Thymus (tissue), 11 donors: ENCODE results near the gene FAM53B. TPM values are rescaled to one million over a fixed set of nuclear protein-coding genes. Genes with fewer than 3 reads are reported as not detected.
A peak's percentile ranks its signal among the peaks of the same experiment; 100 is the strongest.

Experiments
- DNase-seq, 9 donors: peaks; one replicate each; pipeline ENCODE4 v3.0.0-alpha.2; 2013; ENCODE audit warnings: low spot score in 9 of 9, low read depth in 6 of 9, missing footprints in 1 of 9
- H3K27ac ChIP-seq, 2 donors: one replicate each; pipeline ENCODE4 v1.5.1; 2013; ENCODE audit warnings: control low read depth in 1 of 2, low read depth in 1 of 2, low read length in 1 of 2, mild to moderate bottlenecking in 1 of 2, moderate library complexity in 1 of 2
- H3K27me3 ChIP-seq, 2 donors: one replicate each; pipeline ENCODE4 v1.5.1; 2013; ENCODE audit warnings: low read length in 1 of 2; ENCODE audit not compliant: control insufficient read depth in 2 of 2, insufficient read depth in 1 of 2
- H3K36me3 ChIP-seq, 2 donors: one replicate each; pipeline ENCODE4 v1.5.1; 2013; ENCODE audit warnings: low read length in 1 of 2, mild to moderate bottlenecking in 1 of 2, moderate library complexity in 1 of 2; ENCODE audit not compliant: control insufficient read depth in 2 of 2, insufficient read depth in 2 of 2
- H3K4me1 ChIP-seq, 2 donors: one replicate each; pipeline ENCODE4 v1.5.1; 2013; ENCODE audit warnings: low read length in 2 of 2; ENCODE audit not compliant: control insufficient read depth in 2 of 2, insufficient read depth in 2 of 2
- H3K4me3 ChIP-seq, 2 donors: one replicate each; pipeline ENCODE4 v1.5.1; 2013; ENCODE audit warnings: low read length in 2 of 2, control low read depth in 1 of 2, mild to moderate bottlenecking in 1 of 2
- H3K9me3 ChIP-seq, 2 donors: one replicate each; pipeline ENCODE4 v1.5.1; 2013; ENCODE audit warnings: low read length in 1 of 2, mild to moderate bottlenecking in 1 of 2; ENCODE audit not compliant: control insufficient read depth in 2 of 2, insufficient read depth in 1 of 2
- WGBS: extraction: QIAGEN DNeasy Blood & Tissue Kit; methylation state at CpG from one replicate; pipeline ENCODE4 v1.1.7; 2013; 5-methylcytosine and 5-hydroxymethylcytosine counted together
- polyA plus RNA-seq: library from polyadenylated mRNA; stranded (reverse); fragments of 200-250 nt; gene quantifications from one replicate; pipeline ENCODE4 v1.2.3, GENCODE V29; 2013
- total RNA-seq: library from RNA; stranded (reverse); fragments of 120-200 nt; gene quantifications from one replicate; pipeline ENCODE4 v1.2.4, GENCODE V29; 2013
- donor health status: healthy.

Gene FAM53B
- total and polyA plus RNA-seq, 2 donors: 46.2 to 57.6 TPM

GRCh38 chr10:124739119-124739921 lies 4.9 kb downstream of the FAM53B start:
- peak in 1 of 9 donors; percentile 31 for DNase-seq
- Histone ChIP-seq H3K9me3 (peaks cover 0 to 4% of the 10 kb centered on the region in 2 donors), H3K27ac (peak overlapping the region; percentile 64 to 88), H3K4me3 (peak overlapping the region; percentile 84 to 95), H3K36me3 (peaks cover 0 to 16% of the 10 kb centered on the region in 2 donors), H3K27me3 (no peaks in the 10 kb centered on the region), H3K4me1 (peaks cover 65 to 85% of the 10 kb centered on the region in 2 donors)
- WGBS: 66% methylated on average over 13 of the region's 13 CpGs

GRCh38 chr10:124738441-124738840 lies 5.7 kb downstream of the FAM53B start:
- Histone ChIP-seq H3K9me3 (peaks cover 0 to 4% of the 10 kb centered on the region in 2 donors), H3K4me3 (no peak overlapping the region)
- 78% methylated on average over 6 of the region's 6 CpGs for WGBS

GRCh38 chr10:124737708-124738107 lies 6.5 kb downstream of the FAM53B start:
- WGBS: 76% methylated on average over 2 of the region's 2 CpGs
- peak overlapping the region; percentile 55 to 64 for H3K27ac ChIP-seq

More at GRCh38 chr10:124738441-124738840, 5.7 kb downstream of the FAM53B start:
- Histone ChIP-seq H3K4me1 (peaks cover 71 to 94% of the 10 kb centered on the region in 2 donors), H3K27ac (peak overlapping the region; percentile 19 to 88), H3K27me3 (no peaks in the 10 kb centered on the region), H3K36me3 (peaks cover 0 to 22% of the 10 kb centered on the region in 2 donors)
- peak in 1 of 9 donors; percentile 36 for DNase-seq

GRCh38 chr10:124737221-124737620 lies 7.0 kb downstream of the FAM53B start:
- Histone ChIP-seq H3K9me3 (peaks cover 0 to 4% of the 10 kb centered on the region in 2 donors), H3K27ac (peak overlapping the region; percentile 55 to 64), H3K27me3 (no peaks in the 10 kb centered on the region), H3K36me3 (peaks cover 0 to 29% of the 10 kb centered on the region in 2 donors), H3K4me1 (peaks cover 78 to 100% of the 10 kb centered on the region in 2 donors), H3K4me3 (no peak overlapping the region)
- WGBS: 76% methylated on average over 7 of the region's 7 CpGs
- peak in 1 of 9 donors; percentile 38 for DNase-seq

More at GRCh38 chr10:124737708-124738107, 6.5 kb downstream of the FAM53B start:
- Histone ChIP-seq H3K9me3 (peaks cover 0 to 4% of the 10 kb centered on the region in 2 donors), H3K4me1 (peaks cover 78 to 100% of the 10 kb centered on the region in 2 donors), H3K4me3 (peak overlapping the region in 1 of 2 donors; percentile 4), H3K27me3 (no peaks in the 10 kb centered on the region), H3K36me3 (peaks cover 0 to 27% of the 10 kb centered on the region in 2 donors)
- peak in 1 of 9 donors; percentile 25 for DNase-seq

- H3K27me3 ChIP-seq: no peaks in the 10 kb centered on the region
- H3K9me3 ChIP-seq: peaks cover 0 to 4% of the 10 kb centered on the region in 2 donors
- H3K36me3 ChIP-seq: peaks cover 0 to 35% of the 10 kb centered on the region in 2 donors
- peak overlapping the region; percentile 55 to 80 for H3K27ac ChIP-seq
- DNase-seq: peak in 1 of 9 donors; percentile 26
- H3K4me1 ChIP-seq: peaks cover 76 to 100% of the 10 kb centered on the region in 2 donors
- H3K4me3 ChIP-seq: no peak overlapping the region
- WGBS: 87% methylated on average over 11 of the region's 11 CpGs
Observed at GRCh38 chr10:124736491-124737136, 7.6 kb downstream of the FAM53B start.

GRCh38 chr10:124735491-124736286 lies 8.5 kb downstream of the FAM53B start:
- Histone ChIP-seq H3K36me3 (peaks cover 0 to 45% of the 10 kb centered on the region in 2 donors), H3K4me1 (peaks cover 81 to 100% of the 10 kb centered on the region in 2 donors), H3K9me3 (peaks cover 0 to 4% of the 10 kb centered on the region in 2 donors), H3K27me3 (no peaks in the 10 kb centered on the region), H3K27ac (peak overlapping the region; percentile 26 to 80), H3K4me3 (no peak overlapping the region)
- DNase-seq: peak in 1 of 9 donors; percentile 2
- WGBS: 94% methylated on average over 15 of the region's 15 CpGs

GRCh38 chr10:124734311-124735166 lies 9.6 kb downstream of the FAM53B start:
- peak in 3 of 9 donors; percentile 71 to 84 (median 73) for DNase-seq
- peak overlapping the region; percentile 77 to 80 for H3K27ac ChIP-seq
- no peaks in the 10 kb centered on the region for H3K27me3 ChIP-seq
- WGBS: 34% methylated on average over 16 of the region's 16 CpGs
- H3K4me3 ChIP-seq: peak overlapping the region; percentile 38 to 46
- peaks cover 0 to 4% of the 10 kb centered on the region in 2 donors for H3K9me3 ChIP-seq
- peaks cover 4 to 54% of the 10 kb centered on the region in 2 donors for H3K36me3 ChIP-seq
- peaks cover 84 to 100% of the 10 kb centered on the region in 2 donors for H3K4me1 ChIP-seq
